GM19395 (cell line): ENCODE results near the gene REPS2.

Experiments
- ATAC-seq: cut with Tn5 transposase; IDR thresholded peaks from one replicate; pipeline ENCODE4 v1.9.1; 2021; ENCODE audit warnings: mild to moderate bottlenecking, moderate library complexity; ENCODE audit not compliant: unreplicated experiment

REPS2 gene

GRCh38 chrX:17031827-17032226, 85.4 kb downstream of the REPS2 start:
- ATAC-seq = no peak

GRCh38 chrX:17032351-17032750, 85.9 kb downstream of the REPS2 start:
- ATAC-seq = no peak

- no peak for ATAC-seq
Observed at GRCh38 chrX:17033225-17033624, 86.8 kb downstream of the REPS2 start.

GRCh38 chrX:17035111-17035510, 88.7 kb downstream of the REPS2 start:
- ATAC-seq = no peak

GRCh38 chrX:17036171-17036961, 89.9 kb downstream of the REPS2 start:
- no peak for ATAC-seq

- no peak for ATAC-seq
Observed at GRCh38 chrX:17038277-17038676, 91.8 kb downstream of the REPS2 start.

GRCh38 chrX:17038681-17039161, 92.3 kb downstream of the REPS2 start:
- no peak for ATAC-seq

- no peak for ATAC-seq
Observed at GRCh38 chrX:17039826-17040225, 93.4 kb downstream of the REPS2 start.

GRCh38 chrX:17040711-17041110, 94.3 kb downstream of the REPS2 start:
- no peak for ATAC-seq

- no peak for ATAC-seq
Observed at GRCh38 chrX:17042037-17042436, 95.6 kb downstream of the REPS2 start.

GRCh38 chrX:17046478-17047097, 100.1 kb downstream of the REPS2 start:
- no peak for ATAC-seq

GRCh38 chrX:17047224-17047623, 100.8 kb downstream of the REPS2 start:
- ATAC-seq = no peak

GRCh38 chrX:17052210-17052609, 105.8 kb downstream of the REPS2 start:
- no peak for ATAC-seq

- no peak for ATAC-seq
Observed at GRCh38 chrX:17052793-17053192, 106.3 kb downstream of the REPS2 start.

- ATAC-seq = no peak
Observed at GRCh38 chrX:17053502-17053901, 107.0 kb downstream of the REPS2 start.

- no peak for ATAC-seq
Observed at GRCh38 chrX:17056868-17057608, 110.6 kb downstream of the REPS2 start.

- ATAC-seq = no peak
Observed at GRCh38 chrX:17062065-17062464, 115.6 kb downstream of the REPS2 start.

- no peak for ATAC-seq
Observed at GRCh38 chrX:17065100-17065499, 118.6 kb downstream of the REPS2 start.

- no peak for ATAC-seq
Observed at GRCh38 chrX:17067534-17067933, 121.1 kb downstream of the REPS2 start.

GRCh38 chrX:17072301-17072700, 125.8 kb downstream of the REPS2 start:
- ATAC-seq = no peak

- no peak for ATAC-seq
Observed at GRCh38 chrX:17072721-17073230, 126.3 kb downstream of the REPS2 start.
